CD4-positive, CD25-positive, alpha-beta regulatory T cell (primary cell): ENCODE measurements around the gene ZFAND3. TPM values are rescaled to one million over a fixed set of nuclear protein-coding genes. Genes with fewer than 3 reads are reported as not detected.

ENCODE experiments used
- ATAC-seq, 2 donors: fragments of 150-1000 bp; cut with Tn5 transposase; one replicate each; pipeline ENCODE4 v1.10.0; 2021; ENCODE audit warnings: low read depth in 2 of 2, moderate number of reproducible peaks in 2 of 2, moderate library complexity in 1 of 2
- DNase-seq, 3 donors: peaks; one replicate each; pipeline versions ENCODE4 v3.0.0 to v3.0.0-alpha.2; 2012 to 2022; ENCODE audit warnings: mixed read lengths in 1 of 3
- H3K27ac ChIP-seq: one replicate; pipeline ENCODE4 v1.7.0; 2013; ENCODE audit warnings: mild to moderate bottlenecking, low read length; ENCODE audit not compliant: insufficient read depth, poor library complexity, severe bottlenecking
- H3K27me3 ChIP-seq: one replicate; pipeline ENCODE4 v1.7.0; 2013; ENCODE audit warnings: low read length; ENCODE audit not compliant: control insufficient read depth, insufficient read depth
- H3K36me3 ChIP-seq: one replicate; pipeline ENCODE4 v1.7.0; 2013; ENCODE audit warnings: mild to moderate bottlenecking, low read length, moderate library complexity; ENCODE audit not compliant: control insufficient read depth, insufficient read depth
- H3K4me1 ChIP-seq: 2 replicates; pipeline ENCODE4 v1.7.0; 2013; ENCODE audit warnings: mild to moderate bottlenecking, low read length; ENCODE audit not compliant: insufficient read depth, control insufficient read depth, poor library complexity, severe bottlenecking
- H3K4me3 ChIP-seq: one replicate; pipeline ENCODE4 v1.7.0; 2013; ENCODE audit warnings: low read depth, mild to moderate bottlenecking, low read length, moderate library complexity
- H3K9me3 ChIP-seq, 2 experiments: 1 replicate in 1 of 2; 2 replicates in 1 of 2; pipeline ENCODE4 v1.7.0; 2013; ENCODE audit warnings: low read length in 2 of 2, mild to moderate bottlenecking in 1 of 2, moderate library complexity in 1 of 2; ENCODE audit not compliant: control insufficient read depth in 2 of 2
- H3K27ac Mint-ChIP-seq, 3 donors: one replicate each; pipeline ENCODE4 v1.8.0; 2020 to 2022; ENCODE audit warnings: mild to moderate bottlenecking in 3 of 3, mixed read lengths in 3 of 3, moderate library complexity in 2 of 3
- H3K27me3 Mint-ChIP-seq: one replicate; pipeline ENCODE4 v1.8.0; 2022; ENCODE audit warnings: mild to moderate bottlenecking, mixed read lengths
- H3K36me3 Mint-ChIP-seq: one replicate; pipeline ENCODE4 v1.8.0; 2020; ENCODE audit warnings: mixed read lengths
- H3K4me1 Mint-ChIP-seq, 4 donors: one replicate each; pipeline ENCODE4 v1.8.0; 2020 to 2022; ENCODE audit warnings: mixed read lengths in 4 of 4, mild to moderate bottlenecking in 1 of 4
- H3K4me3 Mint-ChIP-seq, 4 donors: one replicate each; pipeline ENCODE4 v1.8.0; 2020 to 2022; ENCODE audit warnings: mild to moderate bottlenecking in 4 of 4, mixed read lengths in 4 of 4, moderate library complexity in 3 of 4
- H3K9me3 Mint-ChIP-seq, 7 donors: one replicate each; pipeline ENCODE4 v1.8.0; 2020 to 2022; ENCODE audit warnings: mixed read lengths in 7 of 7, mild to moderate bottlenecking in 3 of 7, moderate library complexity in 2 of 7
- polyA plus RNA-seq, 4 donors: library from polyadenylated mRNA; unstranded; fragments of 300-500 nt; fragmentation: Illumina TruSeq; gene quantifications; one replicate each; pipeline ENCODE4 v1.2.3, GENCODE V29; 2021
- total RNA-seq: library from RNA; stranded (reverse); gene quantifications from one replicate; pipeline ENCODE4 v1.2.3, GENCODE V29; 2022

Gene ZFAND3
- total and polyA plus RNA-seq, 5 donors from 2014 or later = 3.5 to 60.0 (median 5.1) TPM

DNA sequence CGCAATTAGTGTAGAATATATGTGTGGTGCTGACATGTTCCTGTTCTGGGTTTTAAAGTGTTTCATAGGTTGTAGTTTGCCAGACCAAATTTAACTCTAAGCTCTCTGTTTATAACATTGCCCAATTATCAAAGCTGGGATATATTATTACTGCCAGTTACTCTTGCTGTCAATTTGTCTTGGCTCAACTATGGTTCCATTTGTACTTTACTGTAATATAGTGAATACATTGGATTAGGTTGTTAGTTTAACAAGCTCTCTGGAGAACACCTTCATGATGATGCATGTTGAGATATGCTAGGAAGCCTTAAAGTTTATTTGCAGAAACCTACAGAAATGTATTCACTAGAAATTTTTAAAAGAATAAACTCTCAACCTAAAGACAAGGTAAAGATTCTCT lies 259.6 kb downstream of the ZFAND3 start:
- Histone ChIP-seq H3K9me3 (no peaks in the 10 kb centered on the region), H3K27me3 (no peaks in the 10 kb centered on the region), H3K27ac (no peak overlapping the region), H3K4me1 (no peaks in the 10 kb centered on the region), H3K4me3 (no peak overlapping the region), H3K36me3 (peaks cover 13% of the 10 kb centered on the region)
- H3K27me3 Mint-ChIP-seq = no peaks in the 10 kb centered on the region
- no peaks in the 10 kb centered on the region for H3K9me3 Mint-ChIP-seq
- H3K36me3 Mint-ChIP-seq = peaks cover 37% of the 10 kb centered on the region
- no peak overlapping the region for H3K27ac Mint-ChIP-seq
- no peak overlapping the region for H3K4me3 Mint-ChIP-seq
- ATAC-seq (no peak), DNase-seq (no peak)
- peaks cover 5 to 21% (median 9%) of the 10 kb centered on the region in 4 donors for H3K4me1 Mint-ChIP-seq

DNA sequence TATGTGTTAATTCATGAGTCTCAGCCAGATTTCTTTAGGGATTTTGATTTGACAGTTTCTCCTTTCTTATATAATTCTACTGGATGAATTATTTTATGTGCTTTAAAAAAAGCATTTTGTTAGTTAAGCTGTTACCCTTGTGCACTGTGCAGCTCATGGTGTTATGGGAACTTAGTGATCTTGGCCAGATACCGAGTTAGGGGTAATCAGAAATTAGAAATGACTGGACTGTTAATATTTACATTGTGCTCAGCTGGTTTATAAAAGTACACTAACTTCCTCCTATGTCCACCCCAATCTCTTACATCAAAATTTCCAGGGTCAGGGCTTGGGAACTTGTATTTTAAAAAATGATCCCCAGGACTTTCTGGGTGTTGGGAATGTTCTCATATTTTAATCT lies 260.0 kb downstream of the ZFAND3 start:
- no peaks in the 10 kb centered on the region for H3K27me3 ChIP-seq
- H3K4me1 Mint-ChIP-seq = peaks cover 5 to 21% (median 9%) of the 10 kb centered on the region in 4 donors
- no peaks in the 10 kb centered on the region for H3K27me3 Mint-ChIP-seq
- H3K4me1 ChIP-seq = no peaks in the 10 kb centered on the region
- H3K27ac Mint-ChIP-seq = no peak overlapping the region
- ATAC-seq (no peak), DNase-seq (no peak)
- H3K9me3 ChIP-seq = no peaks in the 10 kb centered on the region
- H3K9me3 Mint-ChIP-seq = no peaks in the 10 kb centered on the region
- H3K36me3 Mint-ChIP-seq = peaks cover 41% of the 10 kb centered on the region
- no peak overlapping the region for H3K27ac ChIP-seq
- H3K4me3 Mint-ChIP-seq = no peak overlapping the region
- H3K36me3 ChIP-seq = peaks cover 13% of the 10 kb centered on the region
- H3K4me3 ChIP-seq = no peak overlapping the region

DNA sequence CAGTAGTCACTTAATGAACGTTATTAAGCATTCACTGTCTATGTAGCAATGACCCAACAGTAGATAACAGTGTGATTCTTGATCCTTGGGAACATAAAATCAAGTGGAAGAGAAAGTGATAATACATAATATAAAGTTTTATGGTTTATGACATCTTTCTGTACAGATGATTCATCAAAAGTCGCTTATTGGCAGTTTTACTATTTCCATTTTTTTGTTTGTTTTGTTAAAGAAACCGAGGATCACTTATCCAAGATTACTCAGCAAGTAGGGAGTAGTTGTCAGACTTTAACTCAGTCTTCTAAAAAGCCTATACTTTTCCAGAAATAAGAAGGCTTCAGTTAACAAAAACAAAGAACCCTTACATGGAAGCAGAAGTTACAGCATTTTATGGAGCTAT lies 260.8 kb downstream of the ZFAND3 start:
- ATAC-seq (no peak), DNase-seq (no peak)
- Histone ChIP-seq H3K9me3 (no peaks in the 10 kb centered on the region), H3K4me3 (no peak overlapping the region), H3K4me1 (no peaks in the 10 kb centered on the region), H3K36me3 (peaks cover 13% of the 10 kb centered on the region), H3K27me3 (no peaks in the 10 kb centered on the region), H3K27ac (no peak overlapping the region)
- H3K27ac Mint-ChIP-seq = peak overlapping the region in 1 of 3 donors; percentile 20
- no peaks in the 10 kb centered on the region for H3K9me3 Mint-ChIP-seq
- H3K4me1 Mint-ChIP-seq = peaks cover 5 to 18% (median 9%) of the 10 kb centered on the region in 4 donors
- H3K27me3 Mint-ChIP-seq = no peaks in the 10 kb centered on the region
- H3K4me3 Mint-ChIP-seq = no peak overlapping the region
- peaks cover 43% of the 10 kb centered on the region for H3K36me3 Mint-ChIP-seq

GRCh38 chr6:38080889-38081288 lies 261.4 kb downstream of the ZFAND3 start:
- no peak overlapping the region for H3K27ac ChIP-seq
- Mint-ChIP-seq H3K4me3 (no peak overlapping the region), H3K27me3 (no peaks in the 10 kb centered on the region), H3K27ac (no peak overlapping the region), H3K9me3 (no peaks in the 10 kb centered on the region), H3K4me1 (peaks cover 5 to 17% (median 11%) of the 10 kb centered on the region in 4 donors), H3K36me3 (peaks cover 47% of the 10 kb centered on the region)
- ATAC-seq (no peak), DNase-seq (no peak)
- H3K27me3 ChIP-seq = no peaks in the 10 kb centered on the region
- H3K4me1 ChIP-seq = no peaks in the 10 kb centered on the region
- H3K36me3 ChIP-seq = peaks cover 13% of the 10 kb centered on the region
- H3K9me3 ChIP-seq = no peaks in the 10 kb centered on the region
- no peak overlapping the region for H3K4me3 ChIP-seq

GRCh38 chr6:38085031-38085430 lies 265.5 kb downstream of the ZFAND3 start:
- peaks cover 54% of the 10 kb centered on the region for H3K36me3 Mint-ChIP-seq
- H3K4me1 Mint-ChIP-seq = peaks cover 0 to 23% (median 14%) of the 10 kb centered on the region in 4 donors
- no peaks in the 10 kb centered on the region for H3K9me3 ChIP-seq
- H3K4me1 ChIP-seq = no peaks in the 10 kb centered on the region
- no peak overlapping the region for H3K4me3 ChIP-seq
- H3K27ac ChIP-seq = no peak overlapping the region
- H3K27ac Mint-ChIP-seq = no peak overlapping the region
- DNase-seq (no peak), ATAC-seq (no peak)
- H3K4me3 Mint-ChIP-seq = no peak overlapping the region
- peaks cover 18% of the 10 kb centered on the region for H3K36me3 ChIP-seq
- no peaks in the 10 kb centered on the region for H3K27me3 Mint-ChIP-seq
- no peaks in the 10 kb centered on the region for H3K27me3 ChIP-seq
- H3K9me3 Mint-ChIP-seq = no peaks in the 10 kb centered on the region

DNA sequence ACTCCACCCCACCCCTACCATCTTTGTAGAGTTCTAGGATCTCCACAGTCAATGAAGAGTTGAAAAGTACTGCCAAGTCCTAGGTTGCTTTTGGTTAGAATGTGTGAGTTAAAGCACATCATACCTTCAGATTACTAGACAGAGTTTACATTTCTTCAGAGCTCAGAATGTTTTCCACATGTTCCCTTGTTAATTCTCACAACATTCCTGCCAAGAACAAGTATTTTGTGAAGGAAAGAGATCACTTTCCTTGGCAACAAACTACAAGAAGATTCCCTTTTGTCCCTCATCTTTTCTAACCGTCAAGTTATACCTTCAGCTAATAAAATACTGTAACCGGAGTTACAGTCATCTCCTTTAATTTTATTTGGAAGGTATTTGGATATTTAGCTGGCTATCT lies 266.8 kb downstream of the ZFAND3 start:
- Mint-ChIP-seq H3K27ac (no peak overlapping the region), H3K4me3 (no peak overlapping the region), H3K27me3 (no peaks in the 10 kb centered on the region), H3K36me3 (peaks cover 50% of the 10 kb centered on the region), H3K9me3 (no peaks in the 10 kb centered on the region), H3K4me1 (peaks cover 0 to 18% (median 10%) of the 10 kb centered on the region in 4 donors)
- H3K4me1 ChIP-seq = no peaks in the 10 kb centered on the region
- DNase-seq (no peak), ATAC-seq (no peak)
- no peaks in the 10 kb centered on the region for H3K27me3 ChIP-seq
- H3K4me3 ChIP-seq = no peak overlapping the region
- peaks cover 18% of the 10 kb centered on the region for H3K36me3 ChIP-seq
- no peaks in the 10 kb centered on the region for H3K9me3 ChIP-seq
- no peak overlapping the region for H3K27ac ChIP-seq

DNA sequence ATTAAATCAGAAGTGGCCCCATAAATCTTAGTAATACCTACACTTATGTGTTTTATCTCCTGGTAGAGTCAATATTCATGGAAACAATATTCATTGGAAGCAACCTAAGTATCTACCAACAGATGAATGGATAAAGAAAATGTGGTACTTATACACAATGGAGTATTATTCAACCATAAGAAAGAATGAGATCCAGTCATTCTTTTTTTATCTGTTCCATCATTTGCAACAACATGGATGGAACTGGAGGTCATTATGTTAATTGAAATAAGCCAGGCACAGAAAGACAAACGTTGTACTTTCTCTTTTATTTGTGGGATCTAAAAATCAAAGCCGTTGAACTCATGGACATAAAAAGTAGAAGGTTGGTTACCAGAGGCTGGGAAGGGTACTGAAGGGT lies 268.5 kb downstream of the ZFAND3 start:
- H3K4me3 Mint-ChIP-seq = no peak overlapping the region
- peaks cover 44% of the 10 kb centered on the region for H3K36me3 Mint-ChIP-seq

DNA sequence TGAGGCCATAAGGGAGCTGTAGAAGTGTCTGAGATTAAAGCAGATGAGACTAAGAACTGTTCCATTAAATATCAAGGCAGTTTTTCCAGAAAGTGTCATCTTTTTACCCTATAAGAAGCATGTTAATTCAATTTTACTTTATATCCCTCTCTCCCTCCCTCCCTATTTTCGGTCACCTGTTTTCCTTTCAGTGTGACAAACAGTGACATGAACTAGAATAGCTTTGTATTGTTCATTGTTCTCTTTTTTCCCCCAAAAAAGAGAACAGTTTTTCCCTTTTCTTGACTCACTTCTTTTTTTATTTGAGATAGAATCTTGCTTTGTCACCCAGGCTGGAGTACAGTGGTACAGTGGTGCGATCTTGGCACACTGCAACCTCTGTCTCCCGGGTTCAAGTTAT lies 269.3 kb downstream of the ZFAND3 start:
- H3K27ac ChIP-seq = no peak overlapping the region
- Mint-ChIP-seq H3K27me3 (no peaks in the 10 kb centered on the region), H3K36me3 (peaks cover 39% of the 10 kb centered on the region), H3K4me1 (peaks cover 0 to 18% (median 8%) of the 10 kb centered on the region in 4 donors), H3K27ac (peak overlapping the region in 2 of 3 donors; percentile 16 to 61), H3K9me3 (no peaks in the 10 kb centered on the region), H3K4me3 (no peak overlapping the region)
- no peak for ATAC-seq
- H3K36me3 ChIP-seq = peaks cover 5% of the 10 kb centered on the region
- H3K4me3 ChIP-seq = no peak overlapping the region
- H3K27me3 ChIP-seq = no peaks in the 10 kb centered on the region
- no peaks in the 10 kb centered on the region for H3K4me1 ChIP-seq
- DNase-seq = no peak
- no peaks in the 10 kb centered on the region for H3K9me3 ChIP-seq

More for the DNA sequence above, 268.5 kb downstream of the ZFAND3 start:
- DNase-seq = no peak
- peaks cover 7% of the 10 kb centered on the region for H3K36me3 ChIP-seq
- H3K27ac ChIP-seq = no peak overlapping the region
- Mint-ChIP-seq H3K9me3 (no peaks in the 10 kb centered on the region), H3K4me1 (peaks cover 0 to 18% (median 9%) of the 10 kb centered on the region in 4 donors), H3K27ac (no peak overlapping the region), H3K27me3 (no peaks in the 10 kb centered on the region)
- H3K4me1 ChIP-seq = no peaks in the 10 kb centered on the region
- no peak overlapping the region for H3K4me3 ChIP-seq
- ATAC-seq = no peak
- no peaks in the 10 kb centered on the region for H3K9me3 ChIP-seq
- H3K27me3 ChIP-seq = no peaks in the 10 kb centered on the region
